Stomach (tissue), 4 donors: ENCODE results near the gene KPNA2.

Experiments used
- EP300 ChIP-seq: sonication (generic); formaldehyde crosslinking; IDR thresholded peaks from one replicate; pipeline ENCODE4 v1.6.1; 2017; ENCODE audit warnings: antibody characterized with exemption
- TF ChIP-seq, protein P1 (sequence below), 7 experiments: fragments of 450-650 bp in 4 of 7; fragments of 200-600 bp in 3 of 7; sonication (generic) in 3 of 7; IDR thresholded peaks; one replicate each; pipeline ENCODE4 v1.5.1; 2016 to 2019; ENCODE audit warnings: antibody characterized with exemption in 7 of 7, control low read depth in 2 of 7, mild to moderate bottlenecking in 1 of 7

DNA sequence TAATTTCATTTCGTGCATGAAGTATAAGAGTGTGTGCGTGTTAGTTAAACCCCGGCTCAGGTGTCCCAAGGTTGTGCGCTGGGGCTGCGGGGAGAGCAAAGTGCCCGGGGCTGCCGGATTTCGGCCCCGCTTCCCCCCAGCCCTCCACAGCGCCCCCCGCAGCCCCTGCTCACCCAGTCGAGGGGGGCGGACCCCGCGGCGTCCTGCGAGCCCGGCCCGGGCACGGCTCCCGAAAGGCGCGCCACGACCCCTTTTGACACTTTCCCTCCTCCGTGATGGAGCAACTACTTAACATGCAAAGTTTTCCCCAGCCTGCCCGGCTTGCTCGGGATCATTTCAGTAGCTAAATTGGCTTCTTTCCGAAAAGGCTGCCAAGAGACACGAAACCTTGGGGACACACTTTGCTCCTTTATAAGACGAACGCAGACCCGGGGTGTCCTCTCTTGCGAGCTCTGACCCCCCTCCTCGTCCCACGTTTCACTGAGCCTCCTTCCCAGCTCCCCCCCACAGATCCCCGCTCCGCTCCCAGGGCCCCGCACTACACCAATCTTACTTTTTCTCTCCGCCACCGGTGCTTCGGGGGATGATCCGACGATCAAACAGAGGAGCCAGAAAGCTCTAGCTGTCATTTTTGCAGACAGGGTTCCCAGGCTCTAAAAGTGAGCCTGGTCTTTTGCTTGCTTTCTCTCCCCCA, 39.8 kb upstream of the KPNA2 start:
- no peak for TF ChIP-seq EP300
- TF ChIP-seq, protein P1, sequence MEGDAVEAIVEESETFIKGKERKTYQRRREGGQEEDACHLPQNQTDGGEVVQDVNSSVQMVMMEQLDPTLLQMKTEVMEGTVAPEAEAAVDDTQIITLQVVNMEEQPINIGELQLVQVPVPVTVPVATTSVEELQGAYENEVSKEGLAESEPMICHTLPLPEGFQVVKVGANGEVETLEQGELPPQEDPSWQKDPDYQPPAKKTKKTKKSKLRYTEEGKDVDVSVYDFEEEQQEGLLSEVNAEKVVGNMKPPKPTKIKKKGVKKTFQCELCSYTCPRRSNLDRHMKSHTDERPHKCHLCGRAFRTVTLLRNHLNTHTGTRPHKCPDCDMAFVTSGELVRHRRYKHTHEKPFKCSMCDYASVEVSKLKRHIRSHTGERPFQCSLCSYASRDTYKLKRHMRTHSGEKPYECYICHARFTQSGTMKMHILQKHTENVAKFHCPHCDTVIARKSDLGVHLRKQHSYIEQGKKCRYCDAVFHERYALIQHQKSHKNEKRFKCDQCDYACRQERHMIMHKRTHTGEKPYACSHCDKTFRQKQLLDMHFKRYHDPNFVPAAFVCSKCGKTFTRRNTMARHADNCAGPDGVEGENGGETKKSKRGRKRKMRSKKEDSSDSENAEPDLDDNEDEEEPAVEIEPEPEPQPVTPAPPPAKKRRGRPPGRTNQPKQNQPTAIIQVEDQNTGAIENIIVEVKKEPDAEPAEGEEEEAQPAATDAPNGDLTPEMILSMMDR (IDR thresholded peaks at IDR 0.05): no peak
